WTC11 (cell line): ENCODE results near the gene C16orf54.

Source experiments
- CREB1 ChIP-seq: sonication (generic); formaldehyde crosslinking; IDR thresholded peaks from 2 replicates; pipeline ENCODE4 v1.8.0; 2023; ENCODE audit warnings: mild to moderate bottlenecking, missing genetic modification reagents
- ELF4 ChIP-seq: sonication (generic); formaldehyde crosslinking; IDR thresholded peaks from 2 replicates; pipeline ENCODE4 v1.8.1; 2022; ENCODE audit warnings: low read depth, mild to moderate bottlenecking, moderate library complexity, missing genetic modification reagents
- NR3C1 ChIP-seq: sonication (generic); formaldehyde crosslinking; conservative IDR thresholded peaks from 2 replicates; pipeline ENCODE4 v1.8.1; 2023; ENCODE audit warnings: low read depth, mild to moderate bottlenecking, missing genetic modification reagents
- SOX15 ChIP-seq: fragments of 250-450 bp; sonication (Bioruptor Pico); IDR thresholded peaks from 2 replicates; pipeline ENCODE4 v1.9.0; 2021; ENCODE audit warnings: mild to moderate bottlenecking
- ZNF138 ChIP-seq: sonication (generic); formaldehyde crosslinking; conservative IDR thresholded peaks from 2 replicates; pipeline ENCODE4 v1.8.1; 2022; ENCODE audit warnings: mild to moderate bottlenecking, moderate library complexity, missing genetic modification reagents
- ZNF317 ChIP-seq: sonication (generic); formaldehyde crosslinking; IDR thresholded peaks from 2 replicates; pipeline ENCODE4 v1.8.1; 2023; ENCODE audit warnings: low read depth, mild to moderate bottlenecking, moderate library complexity, missing genetic modification reagents, borderline replicate concordance
- TF ChIP-seq, protein P1 (sequence below): fragments of 200-600 bp; IDR thresholded peaks from 2 replicates; pipeline ENCODE4 v1.8.0; 2022; ENCODE audit warnings: antibody characterized with exemption
- TF ChIP-seq, protein P2 (sequence below): sonication (generic); formaldehyde crosslinking; IDR thresholded peaks from 2 replicates; pipeline ENCODE4 v1.8.0; 2022; ENCODE audit warnings: mild to moderate bottlenecking, missing genetic modification reagents
- TF ChIP-seq, protein P3 (sequence below): sonication (generic); formaldehyde crosslinking; IDR thresholded peaks from 2 replicates; pipeline ENCODE4 v1.8.1; 2023; ENCODE audit warnings: mild to moderate bottlenecking, missing genetic modification reagents
- TF ChIP-seq, protein P4 (sequence below): sonication (generic); formaldehyde crosslinking; IDR thresholded peaks from 2 replicates; pipeline ENCODE4 v1.8.0; 2022; ENCODE audit warnings: mild to moderate bottlenecking, missing genetic modification reagents
- TF ChIP-seq, protein P5 (sequence below): sonication (generic); formaldehyde crosslinking; IDR thresholded peaks from 2 replicates; pipeline ENCODE4 v1.8.1; 2022; ENCODE audit warnings: low read depth, missing genetic modification reagents, borderline replicate concordance
- TF ChIP-seq, protein P6 (sequence below): sonication (generic); formaldehyde crosslinking; IDR thresholded peaks from 2 replicates; pipeline ENCODE4 v1.8.1; 2023; ENCODE audit warnings: mild to moderate bottlenecking, moderate library complexity, missing genetic modification reagents

DNA sequence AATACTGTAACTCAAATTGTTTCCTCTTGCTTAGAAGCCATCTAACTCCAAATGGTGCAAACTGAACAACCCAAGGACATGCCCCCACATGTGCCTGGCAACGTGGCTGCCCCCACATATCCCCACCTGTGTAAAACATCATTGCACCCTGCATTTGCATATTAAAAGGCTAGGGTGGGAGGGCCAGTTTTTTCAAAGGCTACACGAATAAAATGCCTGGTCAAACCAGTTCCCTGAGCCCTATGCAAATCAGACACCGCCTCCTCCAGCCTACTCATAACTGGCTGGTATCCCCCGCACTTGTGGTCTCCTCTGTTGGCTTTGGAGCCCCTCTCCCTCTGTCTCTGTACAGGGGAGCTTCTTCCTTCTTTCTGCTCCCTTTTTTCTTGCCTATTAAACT is 26.7 kb downstream of the C16orf54 start:
- TF ChIP-seq, protein P1, sequence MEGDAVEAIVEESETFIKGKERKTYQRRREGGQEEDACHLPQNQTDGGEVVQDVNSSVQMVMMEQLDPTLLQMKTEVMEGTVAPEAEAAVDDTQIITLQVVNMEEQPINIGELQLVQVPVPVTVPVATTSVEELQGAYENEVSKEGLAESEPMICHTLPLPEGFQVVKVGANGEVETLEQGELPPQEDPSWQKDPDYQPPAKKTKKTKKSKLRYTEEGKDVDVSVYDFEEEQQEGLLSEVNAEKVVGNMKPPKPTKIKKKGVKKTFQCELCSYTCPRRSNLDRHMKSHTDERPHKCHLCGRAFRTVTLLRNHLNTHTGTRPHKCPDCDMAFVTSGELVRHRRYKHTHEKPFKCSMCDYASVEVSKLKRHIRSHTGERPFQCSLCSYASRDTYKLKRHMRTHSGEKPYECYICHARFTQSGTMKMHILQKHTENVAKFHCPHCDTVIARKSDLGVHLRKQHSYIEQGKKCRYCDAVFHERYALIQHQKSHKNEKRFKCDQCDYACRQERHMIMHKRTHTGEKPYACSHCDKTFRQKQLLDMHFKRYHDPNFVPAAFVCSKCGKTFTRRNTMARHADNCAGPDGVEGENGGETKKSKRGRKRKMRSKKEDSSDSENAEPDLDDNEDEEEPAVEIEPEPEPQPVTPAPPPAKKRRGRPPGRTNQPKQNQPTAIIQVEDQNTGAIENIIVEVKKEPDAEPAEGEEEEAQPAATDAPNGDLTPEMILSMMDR = no peak
- TF ChIP-seq, protein P2, sequence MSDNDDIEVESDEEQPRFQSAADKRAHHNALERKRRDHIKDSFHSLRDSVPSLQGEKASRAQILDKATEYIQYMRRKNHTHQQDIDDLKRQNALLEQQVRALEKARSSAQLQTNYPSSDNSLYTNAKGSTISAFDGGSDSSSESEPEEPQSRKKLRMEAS (CRISPR knock-in tag) = no peak
- TF ChIP-seq, protein P3, sequence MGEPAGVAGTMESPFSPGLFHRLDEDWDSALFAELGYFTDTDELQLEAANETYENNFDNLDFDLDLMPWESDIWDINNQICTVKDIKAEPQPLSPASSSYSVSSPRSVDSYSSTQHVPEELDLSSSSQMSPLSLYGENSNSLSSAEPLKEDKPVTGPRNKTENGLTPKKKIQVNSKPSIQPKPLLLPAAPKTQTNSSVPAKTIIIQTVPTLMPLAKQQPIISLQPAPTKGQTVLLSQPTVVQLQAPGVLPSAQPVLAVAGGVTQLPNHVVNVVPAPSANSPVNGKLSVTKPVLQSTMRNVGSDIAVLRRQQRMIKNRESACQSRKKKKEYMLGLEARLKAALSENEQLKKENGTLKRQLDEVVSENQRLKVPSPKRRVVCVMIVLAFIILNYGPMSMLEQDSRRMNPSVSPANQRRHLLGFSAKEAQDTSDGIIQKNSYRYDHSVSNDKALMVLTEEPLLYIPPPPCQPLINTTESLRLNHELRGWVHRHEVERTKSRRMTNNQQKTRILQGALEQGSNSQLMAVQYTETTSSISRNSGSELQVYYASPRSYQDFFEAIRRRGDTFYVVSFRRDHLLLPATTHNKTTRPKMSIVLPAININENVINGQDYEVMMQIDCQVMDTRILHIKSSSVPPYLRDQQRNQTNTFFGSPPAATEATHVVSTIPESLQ (CRISPR knock-in tag) = no peak
- no peak for TF ChIP-seq ZNF138 (CRISPR knock-in tag)
- TF ChIP-seq, protein P4, sequence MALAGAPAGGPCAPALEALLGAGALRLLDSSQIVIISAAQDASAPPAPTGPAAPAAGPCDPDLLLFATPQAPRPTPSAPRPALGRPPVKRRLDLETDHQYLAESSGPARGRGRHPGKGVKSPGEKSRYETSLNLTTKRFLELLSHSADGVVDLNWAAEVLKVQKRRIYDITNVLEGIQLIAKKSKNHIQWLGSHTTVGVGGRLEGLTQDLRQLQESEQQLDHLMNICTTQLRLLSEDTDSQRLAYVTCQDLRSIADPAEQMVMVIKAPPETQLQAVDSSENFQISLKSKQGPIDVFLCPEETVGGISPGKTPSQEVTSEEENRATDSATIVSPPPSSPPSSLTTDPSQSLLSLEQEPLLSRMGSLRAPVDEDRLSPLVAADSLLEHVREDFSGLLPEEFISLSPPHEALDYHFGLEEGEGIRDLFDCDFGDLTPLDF (CRISPR knock-in tag) = no peak
- TF ChIP-seq CREB1 (CRISPR knock-in tag) = no peak
- no peak for TF ChIP-seq ELF4 (CRISPR knock-in tag)
- TF ChIP-seq NR3C1 (CRISPR knock-in tag) = no peak
- TF ChIP-seq ZNF317 = no peak
- TF ChIP-seq, protein P5, sequence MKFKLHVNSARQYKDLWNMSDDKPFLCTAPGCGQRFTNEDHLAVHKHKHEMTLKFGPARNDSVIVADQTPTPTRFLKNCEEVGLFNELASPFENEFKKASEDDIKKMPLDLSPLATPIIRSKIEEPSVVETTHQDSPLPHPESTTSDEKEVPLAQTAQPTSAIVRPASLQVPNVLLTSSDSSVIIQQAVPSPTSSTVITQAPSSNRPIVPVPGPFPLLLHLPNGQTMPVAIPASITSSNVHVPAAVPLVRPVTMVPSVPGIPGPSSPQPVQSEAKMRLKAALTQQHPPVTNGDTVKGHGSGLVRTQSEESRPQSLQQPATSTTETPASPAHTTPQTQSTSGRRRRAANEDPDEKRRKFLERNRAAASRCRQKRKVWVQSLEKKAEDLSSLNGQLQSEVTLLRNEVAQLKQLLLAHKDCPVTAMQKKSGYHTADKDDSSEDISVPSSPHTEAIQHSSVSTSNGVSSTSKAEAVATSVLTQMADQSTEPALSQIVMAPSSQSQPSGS (CRISPR knock-in tag) = no peak
- TF ChIP-seq, protein P6, sequence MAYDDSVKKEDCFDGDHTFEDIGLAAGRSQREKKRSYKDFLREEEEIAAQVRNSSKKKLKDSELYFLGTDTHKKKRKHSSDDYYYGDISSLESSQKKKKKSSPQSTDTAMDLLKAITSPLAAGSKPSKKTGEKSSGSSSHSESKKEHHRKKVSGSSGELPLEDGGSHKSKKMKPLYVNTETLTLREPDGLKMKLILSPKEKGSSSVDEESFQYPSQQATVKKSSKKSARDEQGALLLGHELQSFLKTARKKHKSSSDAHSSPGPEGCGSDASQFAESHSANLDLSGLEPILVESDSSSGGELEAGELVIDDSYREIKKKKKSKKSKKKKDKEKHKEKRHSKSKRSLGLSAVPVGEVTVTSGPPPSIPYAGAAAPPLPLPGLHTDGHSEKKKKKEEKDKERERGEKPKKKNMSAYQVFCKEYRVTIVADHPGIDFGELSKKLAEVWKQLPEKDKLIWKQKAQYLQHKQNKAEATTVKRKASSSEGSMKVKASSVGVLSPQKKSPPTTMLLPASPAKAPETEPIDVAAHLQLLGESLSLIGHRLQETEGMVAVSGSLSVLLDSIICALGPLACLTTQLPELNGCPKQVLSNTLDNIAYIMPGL (CRISPR knock-in tag) = no peak
- no peak for TF ChIP-seq SOX15 (CRISPR knock-in tag)
